ENCODE data around the gene BORCS5.

The BORCS5 gene

DNA sequence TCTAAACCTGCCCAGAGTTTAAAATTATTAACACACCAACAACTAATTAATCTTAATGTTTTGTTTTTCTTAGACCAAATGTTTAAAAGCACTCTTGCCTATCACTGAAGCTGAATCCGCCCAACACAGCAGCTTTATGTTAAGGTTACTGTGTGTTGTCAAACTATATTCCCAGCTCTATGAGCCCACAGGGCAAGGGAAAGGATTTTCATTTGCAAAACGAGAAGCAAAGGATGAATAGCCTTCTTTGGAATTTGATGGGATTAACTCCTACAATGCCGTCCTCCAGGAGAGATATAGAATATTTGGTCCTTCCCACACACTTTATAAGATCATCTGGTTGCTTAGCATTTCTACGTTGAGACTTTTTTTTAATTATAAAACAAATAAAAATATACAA, 162.0 kb downstream of the BORCS5 start:
- intact Hi-C loops (cut with DNase I; ENCODE audit: low total_unique reads) = no loop called here
- Histone ChIP-seq H3K9me3 (no peaks in the 10 kb centered on the region), H3K36me3 (peaks cover 0 to 39% (median 18%) of the 10 kb centered on the region in 3 donors), H3K4me1 (peaks cover 0 to 13% (median 0%) of the 10 kb centered on the region in 4 donors), H3K27me3 (no peaks in the 10 kb centered on the region), H3K27ac (no peak overlapping the region), H3K4me3 (no peak overlapping the region)
- TF ChIP-seq, protein P1, sequence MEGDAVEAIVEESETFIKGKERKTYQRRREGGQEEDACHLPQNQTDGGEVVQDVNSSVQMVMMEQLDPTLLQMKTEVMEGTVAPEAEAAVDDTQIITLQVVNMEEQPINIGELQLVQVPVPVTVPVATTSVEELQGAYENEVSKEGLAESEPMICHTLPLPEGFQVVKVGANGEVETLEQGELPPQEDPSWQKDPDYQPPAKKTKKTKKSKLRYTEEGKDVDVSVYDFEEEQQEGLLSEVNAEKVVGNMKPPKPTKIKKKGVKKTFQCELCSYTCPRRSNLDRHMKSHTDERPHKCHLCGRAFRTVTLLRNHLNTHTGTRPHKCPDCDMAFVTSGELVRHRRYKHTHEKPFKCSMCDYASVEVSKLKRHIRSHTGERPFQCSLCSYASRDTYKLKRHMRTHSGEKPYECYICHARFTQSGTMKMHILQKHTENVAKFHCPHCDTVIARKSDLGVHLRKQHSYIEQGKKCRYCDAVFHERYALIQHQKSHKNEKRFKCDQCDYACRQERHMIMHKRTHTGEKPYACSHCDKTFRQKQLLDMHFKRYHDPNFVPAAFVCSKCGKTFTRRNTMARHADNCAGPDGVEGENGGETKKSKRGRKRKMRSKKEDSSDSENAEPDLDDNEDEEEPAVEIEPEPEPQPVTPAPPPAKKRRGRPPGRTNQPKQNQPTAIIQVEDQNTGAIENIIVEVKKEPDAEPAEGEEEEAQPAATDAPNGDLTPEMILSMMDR (IDR thresholded peaks at IDR 0.05) = no peak
- no peak for DNase-seq

Measured in tibial artery (tissue), 4 donors.